Glomerular visceral epithelial cell (primary cell): ENCODE measurements around the gene CBLC.
"Not testable (repeated sequence)": the region's sequence is repeated elsewhere in the genome, so short reads cannot be mapped to it uniquely, and the experiment has no call there.

ENCODE experiments used
- DNase-seq: peaks from one replicate; pipeline ENCODE4 v3.0.0-alpha.2; 2016; ENCODE audit errors: extremely low spot score

Gene CBLC

GRCh38 chr19:44819246-44819832, 41.6 kb downstream of the CBLC start:
- DNase-seq = no peak

GRCh38 chr19:44820648-44821609, 43.2 kb downstream of the CBLC start:
- no peak for DNase-seq

GRCh38 chr19:44822177-44822576, 44.5 kb downstream of the CBLC start:
- no peak for DNase-seq

DNA sequence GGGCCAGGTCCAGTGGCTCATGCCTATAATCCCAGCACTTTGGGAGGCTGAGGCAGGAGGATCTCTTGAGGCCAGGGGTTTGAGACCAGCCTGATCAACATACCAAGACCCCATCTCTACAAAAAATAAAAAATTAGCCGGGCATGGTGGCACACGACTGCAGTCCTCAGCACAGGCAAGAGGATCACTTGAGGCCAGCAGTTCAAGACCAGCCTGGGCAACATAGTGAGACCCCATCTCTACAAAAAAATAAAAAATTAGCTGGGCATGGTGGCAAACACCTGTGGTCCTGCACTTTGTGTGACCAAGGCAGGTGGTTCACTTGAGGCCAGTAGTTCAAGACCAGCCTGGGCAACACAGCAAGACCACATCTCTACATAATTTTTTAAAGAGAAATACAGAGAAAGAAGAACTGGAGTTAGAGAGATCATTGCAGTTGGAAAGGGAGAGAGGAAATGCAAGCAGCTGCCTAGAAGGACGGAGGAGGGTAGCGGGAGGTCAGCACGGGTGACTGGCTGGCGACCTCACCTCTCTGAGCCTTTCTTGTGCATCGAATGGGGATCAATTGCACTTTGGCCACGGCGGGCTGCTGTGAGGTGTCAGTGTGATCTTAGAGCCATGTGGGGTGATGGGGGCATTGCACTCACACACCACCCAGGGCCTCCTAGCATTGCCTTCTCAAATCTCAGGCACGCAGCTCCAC, 45.1 kb downstream of the CBLC start:
- DNase-seq = no peak

GRCh38 chr19:44823373-44823698, 45.6 kb downstream of the CBLC start:
- no peak for DNase-seq

DNA sequence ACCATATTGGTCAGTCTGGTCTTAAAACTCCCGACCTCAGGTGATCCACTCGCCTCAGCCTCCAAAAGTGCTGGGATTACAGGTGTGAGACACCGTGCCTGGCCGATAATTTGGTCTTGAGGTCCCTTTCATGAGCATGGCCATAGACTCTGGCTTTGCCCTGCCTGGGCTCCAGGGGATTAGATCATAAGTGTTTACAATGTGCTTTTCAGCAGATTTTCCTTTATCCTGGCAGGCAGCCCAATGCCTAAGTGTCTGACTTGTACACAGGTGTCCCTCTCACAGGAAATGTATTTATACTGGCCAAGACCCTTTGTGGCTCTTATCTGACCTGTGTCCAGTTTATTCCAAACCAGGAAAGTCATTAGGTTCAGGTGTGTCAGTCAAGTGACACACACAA, 47.1 kb downstream of the CBLC start:
- DNase-seq = no peak

DNA sequence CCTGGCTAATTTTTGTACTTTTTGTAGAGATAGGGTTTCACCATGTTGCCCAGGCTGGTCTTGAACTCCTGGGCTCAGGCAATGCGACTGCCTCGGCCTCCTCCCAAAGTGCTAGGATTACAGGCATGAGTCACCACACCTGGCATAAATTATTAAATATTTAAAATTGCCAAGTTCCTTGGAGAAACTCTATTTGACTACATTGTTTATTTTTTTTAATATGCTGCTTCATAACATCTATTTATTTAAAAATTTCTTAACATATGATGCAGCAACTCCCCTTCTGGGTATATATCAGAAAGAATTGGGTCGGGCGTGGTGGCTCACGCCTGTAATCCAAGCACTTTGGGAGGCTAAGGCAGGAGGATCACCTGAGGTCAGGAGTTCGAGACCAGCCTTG, 55.2 kb downstream of the CBLC start:
- not testable (repeated sequence) for DNase-seq

- not testable (repeated sequence) for DNase-seq
Observed at GRCh38 chr19:44834399-44834798, 56.7 kb downstream of the CBLC start.

- DNase-seq = no peak
Observed at GRCh38 chr19:44839276-44839675, 61.6 kb downstream of the CBLC start.

DNA sequence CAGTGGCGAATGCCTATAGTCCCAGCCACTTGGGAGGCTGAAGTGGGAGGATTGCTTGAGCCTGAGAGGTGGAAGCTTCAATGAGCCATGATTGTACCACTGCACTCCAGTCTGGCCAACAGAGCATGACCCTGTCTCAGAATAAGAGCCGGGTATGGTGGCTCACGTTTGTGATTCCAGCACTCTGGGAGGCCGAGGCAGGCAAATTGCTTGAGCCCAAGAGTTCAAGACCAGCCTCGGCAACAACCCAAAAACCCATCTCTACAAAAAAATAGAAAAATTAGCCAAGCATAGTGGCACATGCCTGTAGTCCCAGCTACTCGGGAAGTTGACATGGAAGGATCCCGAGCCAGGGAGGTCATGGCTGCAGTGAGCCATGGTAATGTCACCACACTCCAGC, 63.1 kb downstream of the CBLC start:
- no peak for DNase-seq

DNA sequence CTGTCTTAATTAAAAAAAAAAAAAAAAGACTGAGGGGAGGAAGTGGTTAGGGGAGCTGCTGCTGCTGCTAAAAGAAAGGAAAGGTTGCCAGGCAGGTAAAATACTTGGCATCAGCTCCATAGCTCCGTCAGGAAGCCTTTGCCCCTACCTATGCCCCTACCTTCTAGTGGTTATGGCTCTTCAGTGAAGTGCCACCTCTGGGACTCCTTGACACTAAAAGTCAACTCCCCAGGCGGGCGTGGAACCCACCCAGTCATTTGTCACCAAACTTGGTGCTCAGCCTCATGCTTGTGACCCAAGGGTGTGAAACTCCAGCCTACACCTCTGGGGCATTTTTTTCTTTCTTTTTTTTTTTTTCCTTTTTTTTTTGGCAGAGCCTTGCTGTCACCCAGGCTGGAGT, 63.5 kb downstream of the CBLC start:
- DNase-seq = no peak

DNA sequence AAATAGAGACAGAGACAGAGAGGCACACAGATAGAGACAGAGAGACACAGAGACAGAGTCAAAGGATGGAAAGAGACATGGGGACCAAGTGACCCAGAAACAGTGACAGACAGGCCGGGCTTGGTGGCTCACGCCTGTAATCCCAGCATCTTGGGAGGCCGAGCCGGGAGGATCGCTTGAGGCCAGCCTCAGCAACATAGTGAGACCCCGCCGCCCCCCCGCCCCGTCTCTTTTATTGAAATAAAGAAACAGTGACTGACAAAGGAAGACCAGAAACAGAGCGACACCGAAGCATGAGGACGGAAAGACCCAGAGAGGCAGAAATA, 67.6 kb downstream of the CBLC start:
- no peak for DNase-seq

- DNase-seq = peak; percentile 100
Observed at GRCh38 chr19:44845612-44846454, 68.1 kb downstream of the CBLC start, which contains the start of gene NECTIN2. Gene NECTIN2 (plus strand): TSS chr19:44846297. CDS start chr19:44846526, 229 bp downstream.

GRCh38 chr19:44846455-44847143, 68.9 kb downstream of the CBLC start:
- peak; percentile 54 for DNase-seq

- DNase-seq = peak; percentile 78
Observed at GRCh38 chr19:44847144-44848035, 69.7 kb downstream of the CBLC start.

- peak; percentile 74 for DNase-seq
Observed at GRCh38 chr19:44848036-44848811, 70.5 kb downstream of the CBLC start.

DNA sequence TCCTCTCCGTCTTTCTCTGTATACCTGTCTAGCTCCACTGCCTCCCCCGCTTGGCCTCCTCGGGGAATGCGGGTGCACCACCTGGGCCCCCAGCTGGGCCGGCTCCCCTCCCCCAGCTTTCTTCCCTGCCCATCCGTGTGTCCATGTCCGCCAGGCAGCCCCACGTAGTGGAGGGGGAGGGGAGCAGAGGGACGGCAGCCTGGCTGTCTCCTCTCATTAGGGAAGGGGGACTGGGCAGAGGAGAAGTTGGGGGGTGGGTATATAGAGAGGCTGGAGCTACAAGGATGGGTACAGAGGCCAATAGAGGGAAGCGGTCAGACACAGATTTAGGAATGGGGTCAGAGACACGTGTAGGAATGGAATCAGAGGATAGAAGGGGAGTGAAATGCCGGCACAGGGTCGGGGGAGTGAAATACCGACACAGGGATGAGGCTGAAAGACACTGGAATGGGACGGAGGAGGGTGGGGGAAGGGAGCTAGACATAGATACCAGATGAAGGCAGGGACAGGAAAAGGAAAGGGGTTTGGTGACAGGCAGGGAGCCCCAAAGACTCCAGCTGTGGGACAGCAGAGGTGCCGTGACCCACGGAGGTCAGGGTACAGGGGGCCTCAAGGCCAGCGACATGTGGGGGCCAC, 71.2 kb downstream of the CBLC start:
- no peak for DNase-seq
